Right kidney (tissue), 9 donors: ENCODE data around the gene DGKK.

Experiments used
- DNase-seq: peaks from one replicate; pipeline ENCODE4 v3.0.0-alpha.2; 2016
- long read RNA-seq, 8 donors: transcript quantifications; one replicate each; lab custom pipeline, GENCODE V29; 2026

Gene DGKK, protein sequence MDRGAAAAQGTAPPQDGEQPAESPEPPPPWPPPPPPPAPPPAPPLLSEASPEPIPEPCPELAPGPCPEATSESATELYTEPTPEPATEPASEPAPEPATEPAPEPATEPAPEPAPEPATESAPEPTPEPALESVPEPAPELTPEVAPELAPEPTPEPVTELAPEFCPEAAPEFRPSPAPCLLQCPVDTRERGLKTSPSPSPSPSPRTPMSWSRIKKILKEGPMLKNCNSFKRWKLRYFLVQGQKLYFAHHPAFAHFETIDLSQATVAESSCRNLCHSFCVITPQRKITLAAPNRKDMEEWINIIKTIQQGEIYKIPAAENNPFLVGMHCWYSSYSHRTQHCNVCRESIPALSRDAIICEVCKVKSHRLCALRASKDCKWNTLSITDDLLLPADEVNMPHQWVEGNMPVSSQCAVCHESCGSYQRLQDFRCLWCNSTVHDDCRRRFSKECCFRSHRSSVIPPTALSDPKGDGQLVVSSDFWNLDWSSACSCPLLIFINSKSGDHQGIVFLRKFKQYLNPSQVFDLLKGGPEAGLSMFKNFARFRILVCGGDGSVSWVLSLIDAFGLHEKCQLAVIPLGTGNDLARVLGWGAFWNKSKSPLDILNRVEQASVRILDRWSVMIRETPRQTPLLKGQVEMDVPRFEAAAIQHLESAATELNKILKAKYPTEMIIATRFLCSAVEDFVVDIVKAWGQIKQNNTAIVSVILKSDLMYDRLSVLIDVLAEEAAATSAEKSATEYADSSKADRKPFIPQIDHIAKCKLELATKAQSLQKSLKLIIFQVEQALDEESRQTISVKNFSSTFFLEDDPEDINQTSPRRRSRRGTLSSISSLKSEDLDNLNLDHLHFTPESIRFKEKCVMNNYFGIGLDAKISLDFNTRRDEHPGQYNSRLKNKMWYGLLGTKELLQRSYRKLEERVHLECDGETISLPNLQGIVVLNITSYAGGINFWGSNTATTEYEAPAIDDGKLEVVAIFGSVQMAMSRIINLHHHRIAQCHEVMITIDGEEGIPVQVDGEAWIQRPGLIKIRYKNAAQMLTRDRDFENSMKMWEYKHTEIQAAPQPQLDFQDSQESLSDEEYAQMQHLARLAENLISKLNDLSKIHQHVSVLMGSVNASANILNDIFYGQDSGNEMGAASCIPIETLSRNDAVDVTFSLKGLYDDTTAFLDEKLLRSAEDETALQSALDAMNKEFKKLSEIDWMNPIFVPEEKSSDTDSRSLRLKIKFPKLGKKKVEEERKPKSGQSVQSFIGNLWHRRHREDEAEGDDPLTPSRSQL
- long read RNA-seq, donor 1, full-length matches to known transcripts = 1 of 1 reads
- long read RNA-seq, donor 1, partial matches to known transcripts = 0 of 1 reads
- long read RNA-seq, donor 1, other reads (novel, unspliced or antisense) = 0 of 1 reads
- long read RNA-seq, donor 2, full-length matches to known transcripts = 1 of 1 reads
- long read RNA-seq, donor 2, partial matches to known transcripts = 0 of 1 reads
- long read RNA-seq, donor 2, other reads (novel, unspliced or antisense) = 0 of 1 reads
- long read RNA-seq, donor 3, full-length matches to known transcripts = 2 of 2 reads
- long read RNA-seq, donor 3, partial matches to known transcripts = 0 of 2 reads
- long read RNA-seq, donor 3, other reads (novel, unspliced or antisense) = 0 of 2 reads
- long read RNA-seq, donor 4 = 0 reads
- long read RNA-seq, donor 5, full-length matches to known transcripts = 2 of 2 reads
- long read RNA-seq, donor 5, partial matches to known transcripts = 0 of 2 reads
- long read RNA-seq, donor 5, other reads (novel, unspliced or antisense) = 0 of 2 reads
- long read RNA-seq, donor 6 = 0 reads
- long read RNA-seq, donor 7 = 0 reads
- long read RNA-seq, donor 8 = 0 reads

DNA sequence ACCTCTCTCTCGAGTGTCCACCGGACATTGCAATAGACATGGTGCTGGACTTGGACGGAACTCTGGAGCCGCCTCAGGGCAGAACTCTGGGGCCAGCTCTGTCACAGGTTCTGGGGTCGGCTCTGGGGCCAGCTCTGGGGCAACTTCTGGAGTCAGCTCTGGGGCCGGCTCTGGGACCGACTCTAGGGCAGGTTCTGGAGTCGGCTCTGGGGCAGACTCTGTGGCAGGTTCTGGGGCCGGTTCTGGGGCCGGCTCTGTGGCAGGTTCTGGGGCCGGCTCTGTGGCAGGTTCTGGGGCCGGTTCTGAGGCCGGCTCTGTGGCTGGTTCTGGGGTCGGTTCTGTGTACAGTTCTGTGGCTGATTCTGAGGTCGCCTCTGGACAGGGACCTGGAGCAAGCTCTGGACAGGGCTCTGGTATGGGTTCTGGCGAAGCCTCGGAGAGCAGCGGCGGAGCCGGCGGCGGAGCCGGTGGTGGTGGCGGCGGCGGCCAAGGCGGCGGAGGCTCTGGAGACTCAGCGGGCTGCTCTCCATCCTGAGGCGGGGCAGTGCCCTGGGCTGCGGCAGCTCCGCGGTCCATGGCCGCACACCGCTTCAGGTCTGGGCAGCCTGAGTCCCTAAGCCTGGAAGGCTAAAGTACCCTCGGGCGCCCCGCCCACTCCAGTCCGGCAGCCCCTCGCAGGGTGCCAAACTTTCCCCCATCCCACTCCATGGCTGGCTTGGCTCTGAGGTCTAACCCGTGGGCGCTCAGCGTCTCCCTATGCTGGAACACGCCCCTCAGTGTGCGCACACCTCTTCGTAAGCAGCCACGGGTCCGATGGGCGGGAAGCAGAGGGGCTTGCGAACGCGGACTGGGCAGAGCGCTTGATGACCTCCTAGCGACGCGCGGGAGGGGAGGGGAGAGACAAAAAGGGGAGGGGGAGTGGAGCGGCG lies at the start of gene DGKK:
Gene DGKK, minus strand, starts transcription at position 723 of the 929 bp plus-strand sequence. Its CDS starts 147 bp downstream, at position 576.
- peak; percentile 72 for DNase-seq

DNA sequence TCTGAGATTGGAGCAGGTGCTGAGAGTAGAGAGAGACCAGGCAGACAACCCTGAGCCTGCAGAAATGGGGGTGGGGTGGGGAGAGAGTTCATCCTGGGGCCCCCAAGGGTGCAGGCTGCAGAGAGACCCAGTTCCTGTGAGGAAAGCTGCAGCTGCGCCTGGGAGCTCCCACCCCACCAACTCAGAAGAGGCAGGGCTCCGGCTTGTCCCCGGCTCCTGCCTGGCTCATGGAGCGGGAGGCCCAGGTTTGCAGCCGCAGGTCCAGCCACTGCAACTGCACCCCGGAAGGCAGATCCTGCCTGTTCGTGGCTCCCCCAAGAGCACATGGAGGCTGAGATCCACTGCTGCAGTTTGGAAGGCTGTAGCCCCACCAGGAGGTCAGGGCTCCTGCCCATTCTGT lies 44.2 kb upstream of the DGKK start:
- DNase-seq = no peak

DNA sequence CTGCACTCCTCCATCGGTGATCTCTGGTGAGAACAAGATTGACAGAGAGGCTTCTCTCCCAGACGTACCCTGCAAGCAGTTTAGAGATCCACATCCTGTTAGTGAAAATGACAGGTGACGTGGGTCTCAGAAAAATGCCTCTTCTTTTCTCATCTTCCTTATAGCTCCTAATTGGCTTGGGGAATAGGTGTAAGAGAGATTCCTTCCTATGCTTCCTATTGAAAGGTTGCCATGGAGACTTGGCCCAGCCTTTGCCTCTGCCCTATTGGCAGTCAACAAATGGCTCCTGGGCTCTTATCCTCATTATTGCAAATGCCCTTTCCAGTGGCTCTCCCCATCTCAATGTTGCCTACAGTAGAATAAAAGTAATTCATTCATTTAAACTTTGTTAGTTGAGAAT lies 26.5 kb upstream of the DGKK start:
- DNase-seq = no peak

DNA sequence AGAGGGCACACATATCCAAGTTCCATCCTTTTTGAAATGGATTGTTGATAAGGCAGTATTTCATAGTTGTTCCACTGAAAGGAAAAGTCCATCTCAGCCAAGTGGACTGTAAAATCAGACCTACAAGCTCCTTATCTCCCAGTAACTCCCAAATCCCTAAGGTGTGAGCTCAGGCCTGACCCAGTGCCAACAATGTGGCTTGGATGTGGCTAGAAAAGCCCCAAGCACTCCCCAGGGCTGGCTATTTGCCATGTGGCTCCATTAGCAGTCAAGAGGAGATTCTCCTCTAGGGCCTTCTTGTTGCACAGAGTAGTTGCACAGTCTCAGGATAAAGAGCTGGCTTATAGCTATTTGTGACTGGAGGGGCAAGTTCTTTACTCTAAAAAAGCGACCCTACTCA lies 25.0 kb upstream of the DGKK start:
- no peak for DNase-seq

DNA sequence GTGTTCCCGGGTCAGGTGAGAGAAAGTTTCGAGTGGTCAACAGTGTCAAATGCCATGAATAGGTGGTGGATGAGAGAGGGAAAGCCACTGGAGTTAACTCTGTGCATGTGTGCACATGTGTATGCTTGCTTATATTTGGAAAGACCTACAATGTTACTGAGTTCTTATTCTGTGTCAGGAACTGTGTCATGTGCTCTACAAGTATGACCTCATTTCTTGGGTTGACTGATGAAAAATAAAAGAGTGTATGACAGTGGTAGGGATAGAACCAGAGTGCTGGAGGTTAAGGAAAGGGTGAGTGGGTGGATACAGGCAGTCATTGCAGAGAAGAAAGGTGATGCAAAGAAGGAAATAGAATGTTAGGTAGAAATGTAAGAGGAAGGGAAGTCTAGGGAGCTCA lies 22.1 kb upstream of the DGKK start:
- DNase-seq = no peak

DNA sequence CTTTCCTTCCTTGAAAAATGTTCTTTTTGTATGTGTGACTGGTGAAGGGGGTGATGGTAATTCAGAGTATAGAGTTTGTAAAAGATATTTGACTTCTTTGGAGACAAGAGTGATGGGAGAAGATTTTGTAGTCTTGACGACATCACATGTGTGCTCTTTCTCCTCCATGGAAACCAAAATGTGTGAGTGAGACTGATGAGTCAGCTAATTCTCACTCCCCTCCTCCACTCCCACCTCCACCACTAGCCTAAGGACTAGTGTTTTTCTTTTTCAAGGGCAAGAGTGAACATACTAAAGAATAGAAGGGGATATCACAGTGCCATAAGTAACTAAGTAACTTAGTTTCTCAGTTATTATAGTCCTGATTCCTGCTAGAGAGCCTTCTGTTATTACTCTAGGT lies 14.0 kb upstream of the DGKK start:
- DNase-seq = no peak

DNA sequence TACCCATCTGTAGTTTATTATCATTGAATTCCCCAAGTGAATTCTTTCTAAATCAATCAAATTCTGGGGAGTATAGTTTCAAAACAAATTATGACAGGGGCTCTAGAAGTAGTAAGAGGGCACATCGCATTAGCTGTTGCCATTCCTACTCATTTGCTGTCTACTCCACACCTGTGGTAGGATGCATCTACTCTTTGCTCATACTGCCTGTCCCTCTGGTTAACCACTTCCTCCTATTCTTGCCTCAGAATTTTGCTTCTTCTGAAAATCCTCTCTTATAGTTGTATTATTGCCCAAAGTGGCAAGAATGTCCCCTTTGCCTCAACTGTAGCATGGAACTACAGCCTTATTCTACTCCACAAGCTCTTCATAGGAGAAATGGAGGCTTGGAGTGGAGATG lies 12.7 kb upstream of the DGKK start:
- no peak for DNase-seq

DNA sequence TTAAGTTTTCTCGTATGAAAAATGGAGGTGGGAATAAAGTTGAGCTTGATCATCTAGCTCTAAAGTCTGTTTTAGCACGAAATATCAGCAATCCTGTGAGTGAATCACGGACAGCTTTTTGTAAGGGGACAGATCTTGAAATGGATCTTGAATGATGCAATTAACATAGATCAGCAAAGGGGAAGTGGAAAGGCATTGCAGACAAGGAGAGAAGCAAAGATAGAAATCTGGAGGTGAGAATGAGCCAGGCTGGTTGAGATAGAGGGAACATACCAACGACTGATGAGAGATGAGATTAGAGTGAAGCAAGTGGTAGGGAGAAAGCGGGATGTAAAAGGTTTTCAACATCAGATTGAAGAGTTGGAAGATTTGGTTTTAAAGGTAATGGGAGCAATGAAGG lies 4.6 kb upstream of the DGKK start:
- no peak for DNase-seq

DNA sequence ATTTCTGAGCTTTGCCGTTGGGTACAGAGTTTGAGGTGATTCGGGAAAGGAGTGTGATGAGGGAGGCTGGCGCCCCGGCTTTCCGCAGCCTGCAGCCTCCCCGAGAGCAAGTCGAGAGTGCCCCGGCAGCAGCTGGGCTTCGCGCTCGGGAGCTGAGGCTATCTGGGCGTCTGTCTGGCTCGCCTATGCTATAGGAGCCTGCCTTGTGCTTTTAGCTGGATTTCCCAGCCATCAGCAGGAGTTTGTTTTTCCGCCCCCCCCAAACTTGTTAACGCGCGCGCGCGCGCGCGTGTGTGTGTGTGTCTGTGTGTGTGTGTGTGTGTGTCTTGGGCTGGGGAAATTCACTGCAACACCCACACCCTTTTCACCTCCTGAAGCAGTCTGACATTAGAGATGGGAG lies 765 bp upstream of the DGKK start:
- peak; percentile 49 for DNase-seq

DNA sequence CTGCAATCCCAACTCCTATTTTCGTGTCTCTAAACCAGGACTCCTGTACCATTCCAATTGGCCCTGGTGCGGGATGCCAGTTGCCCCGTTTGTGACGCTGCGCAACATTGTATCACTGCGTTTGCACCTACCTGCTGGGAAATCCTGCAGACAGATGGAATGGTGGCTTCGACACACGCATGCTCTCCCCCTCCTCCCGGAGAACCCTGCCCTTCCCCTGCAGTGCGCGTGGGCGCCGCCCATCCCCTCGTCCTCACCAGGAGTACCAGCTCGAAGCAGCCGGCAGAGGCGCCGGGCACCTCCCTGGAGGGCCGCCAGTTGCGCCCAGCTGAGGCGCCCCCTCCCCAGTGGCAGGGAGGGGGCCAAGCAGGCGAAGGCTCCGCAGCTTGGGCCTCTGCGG lies 1.4 kb downstream of the DGKK start:
- peak; percentile 46 for DNase-seq

DNA sequence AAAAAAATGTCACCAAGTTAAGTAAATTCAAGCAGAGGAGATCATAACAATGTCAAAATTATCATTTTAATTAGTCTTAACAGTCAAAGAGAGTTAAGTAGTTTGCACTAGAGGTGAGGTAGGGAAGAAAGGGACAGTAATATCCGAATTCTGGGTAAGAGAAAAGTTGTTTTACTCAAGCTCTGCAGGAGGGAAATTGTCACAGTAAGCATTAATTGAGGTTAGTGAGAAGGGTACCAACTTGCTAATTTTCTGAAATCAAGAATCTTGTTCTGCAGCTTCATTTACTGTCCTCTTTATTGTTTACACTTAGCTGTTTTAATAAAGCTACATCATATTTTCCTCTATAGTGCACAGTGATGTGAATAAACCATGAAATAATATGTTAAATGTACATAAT lies 11.0 kb downstream of the DGKK start:
- no peak for DNase-seq

DNA sequence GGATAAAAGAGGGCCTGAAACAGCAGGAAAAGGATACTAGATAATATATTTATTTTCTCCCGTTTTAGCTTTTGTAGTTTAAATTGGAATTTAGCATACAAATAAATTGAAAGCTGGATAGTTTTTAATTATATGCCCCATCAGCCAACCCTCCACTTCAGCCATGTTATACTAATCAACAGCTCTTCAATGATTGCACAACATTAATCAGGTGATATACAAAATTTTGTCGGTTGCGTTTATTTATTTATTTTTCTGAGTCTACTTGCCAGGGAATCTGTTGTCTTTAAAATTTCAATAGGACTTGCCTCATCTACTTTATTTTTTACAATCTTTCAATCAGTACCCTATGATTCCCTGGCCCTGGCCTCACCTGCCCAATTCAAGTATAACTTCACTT lies 12.1 kb downstream of the DGKK start:
- no peak for DNase-seq

DNA sequence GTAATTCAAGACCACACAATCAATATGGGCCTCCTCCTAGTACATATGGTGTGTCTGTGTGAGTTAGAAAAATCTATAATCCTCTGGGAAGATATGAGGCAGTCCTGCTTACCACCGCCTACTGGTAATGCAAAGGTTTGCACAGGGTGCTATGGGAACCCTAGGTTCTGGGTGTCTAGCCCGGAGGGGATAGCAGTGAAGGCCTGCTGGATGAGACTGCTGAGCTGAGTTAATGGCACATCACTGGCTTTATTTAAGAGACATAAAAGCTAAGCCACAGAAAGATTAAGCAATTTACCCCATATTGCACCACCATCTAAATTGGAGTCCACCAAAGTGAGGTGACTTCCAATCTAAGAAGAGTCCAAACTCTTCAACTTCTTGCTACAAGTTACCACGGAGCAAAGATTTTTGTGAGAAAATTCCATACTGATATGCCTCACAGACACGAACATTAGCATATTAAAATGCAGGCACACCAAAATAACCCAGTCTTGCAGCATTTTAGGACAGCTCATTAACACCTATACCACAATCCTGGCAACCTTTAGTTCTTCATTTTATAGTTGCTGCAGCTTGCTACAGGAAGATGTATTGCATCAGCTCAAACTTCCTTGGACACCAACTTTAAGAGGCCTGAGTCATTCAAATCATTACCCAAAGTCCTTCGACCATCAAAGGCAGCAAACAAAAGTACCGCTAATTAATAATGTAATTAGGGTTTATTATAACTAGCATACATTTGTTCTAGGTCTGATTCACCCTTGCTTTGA lies 13.7 kb downstream of the DGKK start:
- no peak for DNase-seq

DNA sequence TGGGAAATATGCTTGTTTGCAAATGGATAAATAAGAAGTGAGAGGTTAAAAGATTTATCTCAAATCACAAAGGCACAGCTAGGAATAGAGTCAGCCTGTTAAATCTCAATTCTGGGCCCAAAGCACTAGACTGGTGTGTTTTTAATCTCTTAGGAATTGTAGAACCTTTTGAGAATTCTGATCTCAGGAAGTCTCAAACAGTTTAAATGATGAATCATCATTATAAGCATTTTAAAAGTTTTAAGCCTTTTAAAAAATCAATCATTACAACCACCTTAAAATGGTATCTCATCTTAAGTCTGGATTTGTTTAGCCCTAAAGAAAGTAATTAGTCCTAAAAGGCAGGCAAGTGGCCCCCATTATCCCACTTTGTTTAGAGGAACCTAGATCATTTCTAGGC lies 17.8 kb downstream of the DGKK start:
- no peak for DNase-seq

DNA sequence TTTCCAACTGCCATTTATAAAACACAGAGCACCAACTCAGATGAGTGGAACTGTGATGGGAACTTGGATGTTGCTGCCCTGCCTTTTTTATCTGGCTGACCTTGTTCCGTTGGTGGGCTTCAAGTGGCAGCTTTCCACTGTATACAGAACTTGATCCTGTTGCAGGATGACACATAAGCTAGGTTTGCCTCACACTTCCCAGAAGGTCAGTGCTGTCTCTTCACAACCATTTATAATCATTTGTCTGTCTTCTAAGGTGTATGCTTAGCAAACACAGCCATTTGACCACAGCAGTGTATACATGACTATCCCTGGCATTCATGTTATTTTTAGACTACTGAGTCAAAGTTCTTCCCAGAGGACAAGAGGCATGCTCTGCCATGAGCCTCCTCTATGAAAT lies 20.3 kb downstream of the DGKK start:
- DNase-seq = no peak

DNA sequence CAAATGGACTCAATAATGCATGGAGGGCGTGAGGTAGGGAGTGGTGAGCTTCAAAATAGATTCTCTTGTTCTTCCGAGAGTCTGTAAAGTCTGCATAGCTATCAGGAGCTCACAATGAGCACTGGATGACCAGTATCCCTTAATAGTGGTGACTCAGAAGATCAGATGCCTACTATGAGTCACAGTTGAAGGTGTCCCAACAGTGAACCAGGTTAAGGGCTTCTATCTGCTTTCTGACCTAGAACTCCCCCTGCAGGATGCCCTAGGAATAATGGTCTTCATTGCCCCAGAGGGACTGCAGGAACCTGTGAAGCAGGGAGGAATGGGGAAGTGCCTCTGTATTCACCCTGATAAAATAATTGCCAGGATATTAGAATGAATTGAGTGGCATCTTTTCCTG lies 22.1 kb downstream of the DGKK start:
- DNase-seq = no peak

DNA sequence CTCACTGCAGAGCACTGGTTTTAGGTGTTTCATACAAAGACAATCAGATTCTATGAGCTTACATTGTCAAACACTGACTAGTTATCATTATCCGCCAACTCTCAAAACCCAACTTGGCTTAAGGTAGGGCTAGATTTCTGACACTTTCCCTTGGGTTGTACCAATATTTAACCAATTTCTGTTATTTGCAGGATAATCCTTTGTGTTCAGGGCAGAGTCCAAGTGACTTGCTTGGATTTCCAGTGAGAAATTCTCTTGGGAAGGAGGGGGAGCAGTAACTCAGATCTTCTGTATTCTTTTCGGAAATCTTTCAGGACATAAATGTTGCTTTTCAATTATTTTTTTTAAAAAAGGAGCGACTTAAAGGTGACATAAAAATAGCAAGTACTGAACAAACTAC lies 23.1 kb downstream of the DGKK start:
- no peak for DNase-seq

DNA sequence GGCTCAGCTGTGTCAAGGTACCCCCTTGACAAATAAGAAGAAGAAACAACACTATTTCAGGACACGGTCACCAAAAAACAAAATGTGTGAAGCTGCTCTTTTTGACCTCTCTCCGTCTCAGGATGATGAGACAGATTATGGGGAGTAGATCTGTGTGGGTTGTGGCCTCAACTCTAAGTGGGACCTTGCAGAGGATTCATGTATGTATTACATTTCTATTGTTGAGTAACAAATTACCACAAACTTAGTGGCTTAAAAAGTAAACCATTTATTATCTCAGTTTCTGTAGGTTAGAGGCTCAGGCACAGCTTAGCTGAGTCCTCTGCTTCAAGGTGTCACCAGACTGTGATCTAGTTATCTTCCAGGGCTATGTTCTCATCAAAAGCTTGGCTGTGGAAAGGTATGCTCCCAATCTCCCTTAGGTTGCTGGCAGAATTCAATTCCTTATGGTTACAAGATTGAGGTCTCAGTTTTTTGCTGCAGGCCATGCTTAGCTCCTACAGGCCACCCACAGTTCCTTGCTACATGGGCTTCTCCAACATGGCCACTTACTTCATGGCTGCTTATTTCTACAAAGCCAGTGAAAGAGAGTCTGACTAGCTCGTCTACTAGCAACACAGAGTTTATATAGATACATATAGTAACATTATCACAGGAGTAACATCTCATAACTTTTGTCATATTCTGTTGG lies 28.1 kb downstream of the DGKK start:
- no peak for DNase-seq

DNA sequence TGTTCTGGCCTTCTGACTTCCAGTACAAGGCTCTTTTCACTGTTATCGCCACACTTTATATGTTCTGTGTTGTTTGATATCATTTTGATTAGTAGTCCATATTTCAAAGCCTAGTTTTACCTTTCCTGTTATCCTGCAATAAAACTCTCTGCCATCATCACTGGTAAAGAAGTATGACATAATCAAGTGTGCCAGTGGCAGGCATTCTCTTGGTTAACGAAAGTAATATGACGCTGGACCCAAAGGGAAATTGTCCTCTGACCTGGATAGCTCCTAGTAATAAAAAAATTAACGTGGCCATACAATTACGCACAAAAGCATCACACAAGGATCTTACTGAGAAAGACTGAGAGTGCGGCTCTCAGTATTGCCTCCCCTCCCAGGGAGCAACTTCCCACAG lies 33.8 kb downstream of the DGKK start:
- DNase-seq = no peak
